NB4 (cell line): ENCODE data around the gene SERPINB2.

Source experiments
- DNase-seq: peaks from one replicate; pipeline ENCODE4 v3.0.0; 2010; ENCODE audit warnings: low read depth
- H3K4me3 ChIP-seq: one replicate; pipeline ENCODE4 v1.5.1; 2011; ENCODE audit warnings: mild to moderate bottlenecking, low read depth, low read length, moderate library complexity
- CTCF ChIP-seq: IDR thresholded peaks from one replicate; pipeline ENCODE4 v1.5.1; 2012; ENCODE audit warnings: low read depth, low read length
- MAX ChIP-seq: IDR thresholded peaks from 2 replicates; pipeline ENCODE4 v1.6.1; 2011; ENCODE audit warnings: low read depth, low read length
- MYC ChIP-seq: IDR thresholded peaks from 2 replicates; pipeline ENCODE4 v1.6.1; 2011; ENCODE audit warnings: low read depth, low read length
- POLR2A ChIP-seq: IDR thresholded peaks from 2 replicates; pipeline ENCODE4 v1.6.1; 2011; ENCODE audit warnings: mild to moderate bottlenecking; ENCODE audit not compliant: insufficient read length; ENCODE audit errors: extremely low read depth

Gene SERPINB2

GRCh38 chr18:63903851-63904570 lies 16.5 kb downstream of the SERPINB2 start:
- no peak overlapping the region for H3K4me3 ChIP-seq
- no peak for DNase-seq
- TF ChIP-seq POLR2A: no peak
- TF ChIP-seq MYC: no peak
- no peak for TF ChIP-seq MAX
- no peak for TF ChIP-seq CTCF

GRCh38 chr18:63904694-63905093 lies 17.2 kb downstream of the SERPINB2 start:
- no peak for TF ChIP-seq MYC
- no peak for TF ChIP-seq MAX
- no peak for TF ChIP-seq POLR2A
- no peak for TF ChIP-seq CTCF

GRCh38 chr18:63905361-63905760 lies 17.9 kb downstream of the SERPINB2 start:
- TF ChIP-seq CTCF: no peak
- no peak for TF ChIP-seq POLR2A
- no peak for TF ChIP-seq MYC
- no peak for TF ChIP-seq MAX
- no peak overlapping the region for H3K4me3 ChIP-seq
- no peak for DNase-seq

More at GRCh38 chr18:63904694-63905093, 17.2 kb downstream of the SERPINB2 start:
- H3K4me3 ChIP-seq: no peak overlapping the region
- no peak for DNase-seq

- no peak overlapping the region for H3K4me3 ChIP-seq
- TF ChIP-seq POLR2A (no peak), MAX (no peak), MYC (no peak), CTCF (no peak)
Measured at GRCh38 chr18:63906056-63906455, 18.6 kb downstream of the SERPINB2 start.

GRCh38 chr18:63907664-63908063 lies 20.2 kb downstream of the SERPINB2 start, which contains the start of gene SERPINB10:
TSS of gene SERPINB10 (plus strand) at chr18:63907958. CDS start at chr18:63915511, 7,553 bp downstream.
- no peak within 1 kb of the TSS for H3K4me3 ChIP-seq
- TF ChIP-seq POLR2A (no peak), MAX (no peak), MYC (no peak), CTCF (no peak)
- DNase-seq: peak; percentile 32

More at GRCh38 chr18:63906056-63906455, 18.6 kb downstream of the SERPINB2 start:
- no peak for DNase-seq
